K562 (cell line): ENCODE measurements around the gene ABI3BP. TPM values are rescaled to one million over a fixed set of nuclear protein-coding genes. Genes with fewer than 3 reads are reported as not detected.

Experiments used
- RUNX1 ChIP-seq: sonication (generic); IDR thresholded peaks from 2 replicates; pipeline ENCODE4 v1.6.1; 2016; ENCODE audit warnings: antibody characterized with exemption, low read depth
- ZKSCAN1 ChIP-seq: fragments of 150-350 bp; IDR thresholded peaks from 2 replicates; pipeline ENCODE4 v1.6.1; 2016; ENCODE audit warnings: low read depth, low read length
- polyA plus RNA-seq, 8 experiments: library from polyadenylated mRNA; depleted of rRNA in 4 of 8; stranded (reverse) in 5 of 8; unstranded in 3 of 8; fragments of >200 nt; fragmentation: Nextera tagmentation in 2 of 8; fragmentation: Illumina TruSeq in 1 of 8; extraction: Ambion mirVana in 2 of 8; extraction: Trizol in 1 of 8; gene quantifications; 2 replicates each; pipeline versions ENCODE4 v1.2.1 to v1.2.3, GENCODE V29; 2011 to 2014; ENCODE audit warnings: inconsistent platforms in 1 of 8, missing spikeins in 1 of 8
- total RNA-seq, 7 experiments: library from RNA; depleted of rRNA in 6 of 7; stranded (reverse); fragments of >200 nt in 6 of 7; fragmentation: Illumina TruSeq in 2 of 7; extraction: Trizol in 2 of 7; gene quantifications; 2 replicates each; pipeline versions ENCODE4 v1.2.1 to v1.2.3, GENCODE V29; 2011 to 2021; ENCODE audit warnings: low replicate concordance in 1 of 7
- TF ChIP-seq, protein P1 (sequence below), 2 experiments: fragments of 450-650 bp; formaldehyde crosslinking in 1 of 2; IDR thresholded peaks; 2 replicates each; pipeline versions ENCODE4 v1.4.0 to v1.6.1; 2014 to 2020; ENCODE audit warnings: mild to moderate bottlenecking in 2 of 2, borderline replicate concordance in 1 of 2, low read depth in 1 of 2
- TF ChIP-seq, protein P2 (sequence below): fragments of 450-650 bp; IDR thresholded peaks from 2 replicates; pipeline ENCODE4 v1.6.1; 2017; ENCODE audit warnings: antibody characterized with exemption, mild to moderate bottlenecking
- TF ChIP-seq, protein P3 (sequence below), 3 experiments: IDR thresholded peaks in 2 of 3; conservative IDR thresholded peaks in 1 of 3; 2 replicates each; pipeline ENCODE4 v1.5.1; 2011 to 2012; ENCODE audit warnings: low read length in 3 of 3, mild to moderate bottlenecking in 3 of 3, control low read depth in 2 of 3, improper control_type of control experiment in 1 of 3, inconsistent platforms in 1 of 3, low read depth in 1 of 3, mixed read lengths in 1 of 3, moderate library complexity in 1 of 3; ENCODE audit not compliant: insufficient read depth in 2 of 3
- TF ChIP-seq, protein P4 (sequence below): fragments of 250-450 bp; sonication (Bioruptor Pico); IDR thresholded peaks from 2 replicates; pipeline ENCODE4 v1.5.0; 2021; ENCODE audit warnings: mild to moderate bottlenecking, moderate library complexity

Gene ABI3BP
- total and polyA plus RNA-seq, 9 of the 15 experiments (the other 6 are each of a cell fraction or from before 2014, with no cell fraction given), result 0.01 to 0.24 (median 0.06) TPM; not detected in 5

DNA sequence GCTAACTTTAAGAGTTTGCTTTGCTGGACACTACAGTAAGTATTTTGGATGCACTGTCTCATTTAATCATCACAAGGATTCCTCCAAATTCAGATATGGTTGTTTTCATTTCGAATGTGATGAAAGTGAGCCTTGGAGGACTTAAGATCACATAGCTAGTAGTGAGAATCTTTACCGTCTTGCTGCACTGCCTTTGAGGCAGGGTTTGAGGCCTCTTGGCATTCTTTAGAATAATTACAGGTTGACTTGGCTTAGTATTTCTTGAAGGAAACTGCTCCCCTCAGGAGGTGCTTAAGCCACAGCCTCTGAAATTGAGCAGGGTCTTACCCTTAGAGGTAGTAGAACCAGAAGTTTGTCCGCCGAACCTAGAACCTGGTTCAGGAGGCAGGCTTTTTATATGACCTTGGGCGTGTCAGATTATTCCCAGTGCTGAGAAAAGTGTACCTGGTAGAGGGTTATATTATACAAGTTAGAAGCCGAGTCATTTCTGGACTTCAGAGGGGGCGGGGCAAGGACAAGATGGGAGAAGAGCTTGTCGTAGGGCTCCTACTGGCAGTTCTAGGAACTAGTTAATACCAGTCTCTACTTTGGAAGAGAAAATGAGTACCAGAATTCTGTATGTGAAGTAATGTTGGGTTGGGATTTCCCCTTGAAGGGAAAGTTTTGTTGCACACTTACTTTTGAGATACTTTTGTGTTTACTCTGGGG lies 282.8 kb downstream of the ABI3BP start (continued):
- TF ChIP-seq, protein P1, sequence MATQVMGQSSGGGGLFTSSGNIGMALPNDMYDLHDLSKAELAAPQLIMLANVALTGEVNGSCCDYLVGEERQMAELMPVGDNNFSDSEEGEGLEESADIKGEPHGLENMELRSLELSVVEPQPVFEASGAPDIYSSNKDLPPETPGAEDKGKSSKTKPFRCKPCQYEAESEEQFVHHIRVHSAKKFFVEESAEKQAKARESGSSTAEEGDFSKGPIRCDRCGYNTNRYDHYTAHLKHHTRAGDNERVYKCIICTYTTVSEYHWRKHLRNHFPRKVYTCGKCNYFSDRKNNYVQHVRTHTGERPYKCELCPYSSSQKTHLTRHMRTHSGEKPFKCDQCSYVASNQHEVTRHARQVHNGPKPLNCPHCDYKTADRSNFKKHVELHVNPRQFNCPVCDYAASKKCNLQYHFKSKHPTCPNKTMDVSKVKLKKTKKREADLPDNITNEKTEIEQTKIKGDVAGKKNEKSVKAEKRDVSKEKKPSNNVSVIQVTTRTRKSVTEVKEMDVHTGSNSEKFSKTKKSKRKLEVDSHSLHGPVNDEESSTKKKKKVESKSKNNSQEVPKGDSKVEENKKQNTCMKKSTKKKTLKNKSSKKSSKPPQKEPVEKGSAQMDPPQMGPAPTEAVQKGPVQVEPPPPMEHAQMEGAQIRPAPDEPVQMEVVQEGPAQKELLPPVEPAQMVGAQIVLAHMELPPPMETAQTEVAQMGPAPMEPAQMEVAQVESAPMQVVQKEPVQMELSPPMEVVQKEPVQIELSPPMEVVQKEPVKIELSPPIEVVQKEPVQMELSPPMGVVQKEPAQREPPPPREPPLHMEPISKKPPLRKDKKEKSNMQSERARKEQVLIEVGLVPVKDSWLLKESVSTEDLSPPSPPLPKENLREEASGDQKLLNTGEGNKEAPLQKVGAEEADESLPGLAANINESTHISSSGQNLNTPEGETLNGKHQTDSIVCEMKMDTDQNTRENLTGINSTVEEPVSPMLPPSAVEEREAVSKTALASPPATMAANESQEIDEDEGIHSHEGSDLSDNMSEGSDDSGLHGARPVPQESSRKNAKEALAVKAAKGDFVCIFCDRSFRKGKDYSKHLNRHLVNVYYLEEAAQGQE (IDR thresholded peaks at IDR 0.05; ENCODE audit: borderline replicate concordance), result peak; percentile 72
- TF ChIP-seq, protein P1 (CRISPR knock-in tag; IDR thresholded peaks at IDR 0.05; ENCODE audit: low read depth), result no peak
- TF ChIP-seq, protein P2, sequence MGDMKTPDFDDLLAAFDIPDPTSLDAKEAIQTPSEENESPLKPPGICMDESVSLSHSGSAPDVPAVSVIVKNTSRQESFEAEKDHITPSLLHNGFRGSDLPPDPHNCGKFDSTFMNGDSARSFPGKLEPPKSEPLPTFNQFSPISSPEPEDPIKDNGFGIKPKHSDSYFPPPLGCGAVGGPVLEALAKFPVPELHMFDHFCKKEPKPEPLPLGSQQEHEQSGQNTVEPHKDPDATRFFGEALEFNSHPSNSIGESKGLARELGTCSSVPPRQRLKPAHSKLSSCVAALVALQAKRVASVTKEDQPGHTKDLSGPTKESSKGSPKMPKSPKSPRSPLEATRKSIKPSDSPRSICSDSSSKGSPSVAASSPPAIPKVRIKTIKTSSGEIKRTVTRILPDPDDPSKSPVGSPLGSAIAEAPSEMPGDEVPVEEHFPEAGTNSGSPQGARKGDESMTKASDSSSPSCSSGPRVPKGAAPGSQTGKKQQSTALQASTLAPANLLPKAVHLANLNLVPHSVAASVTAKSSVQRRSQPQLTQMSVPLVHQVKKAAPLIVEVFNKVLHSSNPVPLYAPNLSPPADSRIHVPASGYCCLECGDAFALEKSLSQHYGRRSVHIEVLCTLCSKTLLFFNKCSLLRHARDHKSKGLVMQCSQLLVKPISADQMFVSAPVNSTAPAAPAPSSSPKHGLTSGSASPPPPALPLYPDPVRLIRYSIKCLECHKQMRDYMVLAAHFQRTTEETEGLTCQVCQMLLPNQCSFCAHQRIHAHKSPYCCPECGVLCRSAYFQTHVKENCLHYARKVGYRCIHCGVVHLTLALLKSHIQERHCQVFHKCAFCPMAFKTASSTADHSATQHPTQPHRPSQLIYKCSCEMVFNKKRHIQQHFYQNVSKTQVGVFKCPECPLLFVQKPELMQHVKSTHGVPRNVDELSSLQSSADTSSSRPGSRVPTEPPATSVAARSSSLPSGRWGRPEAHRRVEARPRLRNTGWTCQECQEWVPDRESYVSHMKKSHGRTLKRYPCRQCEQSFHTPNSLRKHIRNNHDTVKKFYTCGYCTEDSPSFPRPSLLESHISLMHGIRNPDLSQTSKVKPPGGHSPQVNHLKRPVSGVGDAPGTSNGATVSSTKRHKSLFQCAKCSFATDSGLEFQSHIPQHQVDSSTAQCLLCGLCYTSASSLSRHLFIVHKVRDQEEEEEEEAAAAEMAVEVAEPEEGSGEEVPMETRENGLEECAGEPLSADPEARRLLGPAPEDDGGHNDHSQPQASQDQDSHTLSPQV, result no peak
- TF ChIP-seq, protein P3, sequence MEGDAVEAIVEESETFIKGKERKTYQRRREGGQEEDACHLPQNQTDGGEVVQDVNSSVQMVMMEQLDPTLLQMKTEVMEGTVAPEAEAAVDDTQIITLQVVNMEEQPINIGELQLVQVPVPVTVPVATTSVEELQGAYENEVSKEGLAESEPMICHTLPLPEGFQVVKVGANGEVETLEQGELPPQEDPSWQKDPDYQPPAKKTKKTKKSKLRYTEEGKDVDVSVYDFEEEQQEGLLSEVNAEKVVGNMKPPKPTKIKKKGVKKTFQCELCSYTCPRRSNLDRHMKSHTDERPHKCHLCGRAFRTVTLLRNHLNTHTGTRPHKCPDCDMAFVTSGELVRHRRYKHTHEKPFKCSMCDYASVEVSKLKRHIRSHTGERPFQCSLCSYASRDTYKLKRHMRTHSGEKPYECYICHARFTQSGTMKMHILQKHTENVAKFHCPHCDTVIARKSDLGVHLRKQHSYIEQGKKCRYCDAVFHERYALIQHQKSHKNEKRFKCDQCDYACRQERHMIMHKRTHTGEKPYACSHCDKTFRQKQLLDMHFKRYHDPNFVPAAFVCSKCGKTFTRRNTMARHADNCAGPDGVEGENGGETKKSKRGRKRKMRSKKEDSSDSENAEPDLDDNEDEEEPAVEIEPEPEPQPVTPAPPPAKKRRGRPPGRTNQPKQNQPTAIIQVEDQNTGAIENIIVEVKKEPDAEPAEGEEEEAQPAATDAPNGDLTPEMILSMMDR (IDR thresholded peaks at IDR 0.05 in 2 of 3, conservative IDR thresholded peaks at IDR 0.05 in 1 of 3; ENCODE audit: insufficient read depth in 2 of 3, low read depth in 1 of 3, low read length in 3 of 3), result peak in 2 of 3 experiments; percentile 40; a peak in 2 of 6 replicates
- TF ChIP-seq, protein P4, sequence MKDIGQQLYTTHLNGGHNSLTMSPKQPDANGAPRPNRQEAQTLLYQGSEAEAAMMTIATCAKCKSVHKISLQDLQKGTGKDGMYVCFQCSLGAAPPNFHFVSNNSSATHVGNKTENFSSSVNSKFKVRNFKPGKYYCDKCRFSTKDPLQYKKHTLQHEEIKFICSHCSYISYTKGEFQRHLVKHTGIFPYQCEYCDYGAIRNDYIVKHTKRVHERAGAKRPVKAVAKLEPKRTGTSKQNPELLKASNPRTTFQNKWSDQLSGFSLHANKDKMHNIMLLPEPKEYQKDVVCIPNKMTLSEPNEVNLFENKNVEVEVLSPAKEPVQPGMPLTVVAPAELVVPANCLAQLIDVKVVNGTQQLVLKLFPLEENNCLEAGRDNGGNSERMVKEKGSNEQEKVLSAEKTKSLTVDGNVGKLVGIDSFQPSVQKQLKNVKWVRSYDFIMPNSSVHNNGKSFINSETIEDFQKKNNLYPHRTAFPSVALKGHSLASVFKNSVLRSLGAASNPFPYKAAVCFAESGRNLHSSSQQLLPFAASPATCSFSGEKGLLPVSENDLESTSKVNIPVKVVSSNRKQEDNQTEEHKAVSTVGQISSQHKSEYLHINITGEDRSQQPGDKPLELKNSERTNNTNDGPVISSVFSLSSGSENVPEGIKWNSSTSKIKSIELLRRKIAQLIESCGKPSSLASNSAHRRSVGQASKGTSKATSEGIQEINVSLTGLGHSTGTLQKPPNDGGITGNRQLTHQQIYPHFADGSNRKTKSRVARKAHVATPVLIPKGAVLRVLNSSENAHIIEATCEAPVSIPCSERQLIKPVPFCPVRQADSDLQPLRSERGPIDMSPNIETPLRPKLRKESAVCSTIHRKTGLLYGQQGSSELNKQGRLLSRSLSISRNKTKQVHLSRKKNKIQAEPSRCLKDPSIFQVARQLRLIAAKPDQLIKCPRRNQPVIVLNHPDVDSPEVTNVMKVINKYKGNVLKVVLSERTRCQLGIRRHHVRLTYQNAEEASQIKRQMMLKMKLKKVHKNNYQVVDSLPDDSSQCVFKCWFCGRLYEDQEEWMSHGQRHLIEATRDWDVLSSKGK (CRISPR knock-in tag), result no peak
- no peak for TF ChIP-seq ZKSCAN1
- TF ChIP-seq RUNX1, result no peak
